ENCODE measurements around the gene AGRP.

- no peak for TF ChIP-seq CTCF (IDR thresholded peaks at IDR 0.05)
- TF ChIP-seq POLR2A (IDR thresholded peaks at IDR 0.05) = no peak
These were observed 40.1 kb downstream of the AGRP start for GRCh38 chr16:67443265-67443664.
